Measurements from ENCODE around the gene MYO18A. TPM values are rescaled to one million over a fixed set of nuclear protein-coding genes. Genes with fewer than 3 reads are reported as not detected.

Gene MYO18A
- total RNA-seq, 2 donors from 2014 or later: 84.8 to 110 TPM

GRCh38 chr17:29079433-29079832 lies 100.8 kb downstream of the MYO18A start:
- intact Hi-C loops (cut with DNase I, micrococcal nuclease): no loop called here
- DNase-seq (no peak), ATAC-seq (peak; percentile 13)

GRCh38 chr17:29078183-29079045 lies 101.8 kb downstream of the MYO18A start:
- ATAC-seq: no peak
- intact Hi-C loops (cut with DNase I, micrococcal nuclease): no loop called here

DNA sequence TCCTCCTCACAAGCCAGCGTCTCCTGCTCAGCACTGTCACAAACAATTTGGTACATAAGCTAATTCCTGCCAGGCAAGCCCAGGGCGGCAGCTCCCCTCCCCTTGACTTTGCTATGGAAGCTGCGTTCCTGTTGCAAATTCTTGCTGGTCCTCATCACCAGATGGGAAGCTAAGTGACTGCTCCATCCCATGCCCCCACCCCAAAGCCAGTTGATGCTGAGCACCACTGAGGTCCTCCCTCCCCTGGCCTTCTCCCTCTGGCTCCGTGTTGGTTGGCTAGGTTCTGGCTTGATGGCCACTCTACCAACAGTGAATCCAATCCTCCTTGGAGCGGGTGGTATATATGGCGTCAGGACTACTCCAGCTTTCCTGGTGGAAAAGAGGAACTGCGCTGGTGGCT lies 102.9 kb downstream of the MYO18A start:
- intact Hi-C loops (cut with DNase I, micrococcal nuclease): no loop called here

More at GRCh38 chr17:29078183-29079045, 101.8 kb downstream of the MYO18A start:
- DNase-seq: no peak

GRCh38 chr17:29076722-29077121 lies 103.5 kb downstream of the MYO18A start:
- ATAC-seq: no peak
- intact Hi-C loops (cut with DNase I, micrococcal nuclease): no loop called here
- no peak for DNase-seq

More for the DNA sequence above, 102.9 kb downstream of the MYO18A start:
- DNase-seq (no peak), ATAC-seq (no peak)

DNA sequence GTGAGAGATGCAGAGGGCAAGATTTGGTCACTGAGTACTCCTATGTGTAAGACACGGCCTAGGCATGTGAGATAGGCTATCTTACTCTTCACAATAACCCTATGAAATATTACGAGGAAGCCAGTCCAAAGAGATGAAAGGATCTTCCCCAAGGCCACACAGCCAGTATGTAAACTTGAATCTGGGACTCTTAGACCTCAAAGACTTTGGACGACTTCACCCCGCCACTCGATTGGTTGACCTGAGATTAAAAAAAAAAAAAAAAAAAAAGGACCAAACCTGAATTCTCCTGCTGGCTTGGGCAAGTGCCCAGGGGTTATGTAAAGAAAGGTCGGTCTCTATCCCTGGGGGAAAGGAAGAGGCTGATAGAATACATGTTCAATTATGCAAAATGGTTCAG lies 104.1 kb downstream of the MYO18A start:
- DNase-seq (no peak), ATAC-seq (no peak)
- intact Hi-C loops (cut with DNase I, micrococcal nuclease): no loop called here

- ATAC-seq (no peak), DNase-seq (no peak)
- intact Hi-C loops (cut with DNase I, micrococcal nuclease): no loop called here
Observed at GRCh38 chr17:29074488-29074887, 105.7 kb downstream of the MYO18A start.

- intact Hi-C loops (cut with DNase I, micrococcal nuclease): no loop called here
- ATAC-seq (no peak), DNase-seq (no peak)
Observed at GRCh38 chr17:29073520-29073919, 106.7 kb downstream of the MYO18A start.

GRCh38 chr17:29073045-29073444 lies 107.2 kb downstream of the MYO18A start:
- no peak for ATAC-seq
- intact Hi-C loops (cut with DNase I, micrococcal nuclease): no loop called here
- no peak for DNase-seq

- intact Hi-C loops (cut with DNase I, micrococcal nuclease): no loop called here
- DNase-seq (no peak), ATAC-seq (no peak)
Observed at GRCh38 chr17:29071303-29071702, 108.9 kb downstream of the MYO18A start.

DNA sequence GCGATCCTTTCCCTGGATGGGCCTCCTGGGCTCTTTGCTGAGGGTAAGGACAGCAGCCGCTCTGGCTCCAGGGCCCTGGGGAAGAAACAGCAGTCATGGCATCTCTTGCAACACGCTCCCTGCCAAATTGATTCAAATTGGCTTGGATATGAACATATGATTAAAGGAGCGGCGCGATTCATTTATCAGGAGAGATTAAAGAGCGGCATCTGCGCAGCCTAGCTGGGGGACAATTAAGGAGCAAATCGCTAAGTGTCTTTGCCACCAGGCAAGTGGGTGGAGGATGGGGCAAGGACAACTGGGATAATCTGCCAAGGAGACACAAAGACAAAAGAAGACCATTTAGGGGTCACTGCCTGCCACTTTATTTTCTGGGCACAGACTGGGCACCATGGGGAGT lies 109.4 kb downstream of the MYO18A start:
- intact Hi-C loops (cut with DNase I, micrococcal nuclease): no loop called here
- DNase-seq: no peak
- no peak for ATAC-seq

GRCh38 chr17:29070308-29070707 lies 109.9 kb downstream of the MYO18A start:
- no peak for ATAC-seq
- no peak for DNase-seq
- intact Hi-C loops (cut with DNase I, micrococcal nuclease): no loop called here

DNA sequence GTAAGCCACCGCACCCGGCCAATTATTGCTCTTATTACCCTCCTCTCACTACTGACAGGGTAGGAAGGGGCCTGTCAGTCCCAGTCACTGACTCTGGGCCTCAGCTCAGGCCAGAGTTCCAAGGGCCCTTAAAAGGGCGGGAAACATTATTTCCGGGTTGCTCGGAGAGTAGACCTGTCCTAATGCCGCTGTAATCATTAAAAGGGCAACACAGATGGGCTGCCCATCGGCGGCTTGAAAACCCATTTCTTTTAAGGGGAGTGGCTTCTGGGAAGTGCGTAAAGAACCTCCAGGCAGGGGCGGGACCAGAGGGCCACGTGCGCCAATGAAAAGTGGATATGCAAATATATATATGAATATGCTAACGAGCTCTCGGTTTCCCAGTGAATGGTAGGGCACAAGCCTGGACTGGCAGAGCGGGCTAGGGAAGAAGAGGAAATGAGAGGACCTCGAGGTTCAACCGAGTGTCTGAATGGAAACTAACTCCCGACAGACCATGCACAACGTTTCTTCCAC lies 110.6 kb downstream of the MYO18A start:
- ATAC-seq (peak; percentile 52), DNase-seq (peak in 1 of 2 donors; percentile 16)
- intact Hi-C loops (cut with DNase I, micrococcal nuclease): no loop called here

- DNase-seq (no peak), ATAC-seq (no peak)
- intact Hi-C loops (cut with DNase I, micrococcal nuclease): no loop called here
Observed at GRCh38 chr17:29068818-29069217, 111.4 kb downstream of the MYO18A start.

DNA sequence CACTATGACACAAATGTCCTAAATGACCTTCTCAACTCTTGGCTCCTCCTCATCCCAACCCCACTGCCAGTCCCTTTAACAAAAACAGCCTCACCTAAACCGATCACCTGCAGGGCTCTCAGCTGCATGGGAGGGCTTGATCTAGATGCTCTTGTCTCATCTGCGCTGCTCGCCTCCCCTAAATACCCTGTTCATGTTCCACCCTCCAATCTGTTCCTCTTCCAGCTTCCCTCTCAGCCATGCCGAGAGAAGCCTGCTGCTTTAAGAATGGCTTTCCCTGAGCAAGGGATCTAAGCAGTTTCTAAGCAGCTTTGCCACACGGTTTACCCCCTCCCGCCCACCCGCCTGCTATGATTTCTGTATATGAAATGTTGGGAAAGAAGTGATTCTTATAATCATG lies 113.6 kb downstream of the MYO18A start:
- DNase-seq (no peak), ATAC-seq (no peak)
- intact Hi-C loops (cut with DNase I, micrococcal nuclease): no loop called here

- ATAC-seq: no peak
- intact Hi-C loops (cut with DNase I, micrococcal nuclease): no loop called here
- DNase-seq: no peak
Observed at GRCh38 chr17:29066047-29066446, 114.2 kb downstream of the MYO18A start.

GRCh38 chr17:29063992-29064391 lies 116.2 kb downstream of the MYO18A start:
- intact Hi-C loops (cut with DNase I, micrococcal nuclease): no loop called here
- ATAC-seq (no peak), DNase-seq (no peak)

- no peak for DNase-seq
Observed at GRCh38 chr17:29062215-29062614, 118.0 kb downstream of the MYO18A start.

GRCh38 chr17:29061036-29061435 lies 119.2 kb downstream of the MYO18A start:
- intact Hi-C loops (cut with DNase I, micrococcal nuclease): no loop called here
- DNase-seq: no peak
- no peak for ATAC-seq

More at GRCh38 chr17:29062215-29062614, 118.0 kb downstream of the MYO18A start:
- no peak for ATAC-seq
- intact Hi-C loops (cut with DNase I, micrococcal nuclease): no loop called here

GRCh38 chr17:29060475-29060874 lies 119.7 kb downstream of the MYO18A start:
- ATAC-seq (no peak), DNase-seq (no peak)
- intact Hi-C loops (cut with DNase I, micrococcal nuclease): no loop called here

GRCh38 chr17:29059281-29059680 lies 120.9 kb downstream of the MYO18A start:
- DNase-seq: no peak
- intact Hi-C loops (cut with DNase I, micrococcal nuclease): no loop called here
- ATAC-seq: no peak

GRCh38 chr17:29058391-29058790 lies 121.8 kb downstream of the MYO18A start:
- no peak for DNase-seq
- ATAC-seq: no peak
- intact Hi-C loops (cut with DNase I, micrococcal nuclease): no loop called here
